ENCODE data around the gene ATP6V0A1. TPM values are rescaled to one million over a fixed set of nuclear protein-coding genes. Genes with fewer than 3 reads are reported as not detected.

Gene ATP6V0A1
- total RNA-seq, 1 experiment from 2014 or later, result 53.4 TPM

- Histone ChIP-seq H3K9me3 (ENCODE audit: control insufficient read depth, insufficient read depth, low read depth, low read length) (no peaks in the 10 kb centered on the region), H3K4me1 (ENCODE audit: control insufficient read depth, insufficient read depth, low read length) (peaks cover 64% of the 10 kb centered on the region), H3K36me3 (ENCODE audit: control insufficient read depth, insufficient read depth, low read length) (no peaks in the 10 kb centered on the region), H3K4me3 (ENCODE audit: low read depth in 2 of 2, low read length in 2 of 2) (no peak overlapping the region), H3K27me3 (ENCODE audit: control insufficient read depth, insufficient read depth, low read length) (no peaks in the 10 kb centered on the region), H3K27ac (ENCODE audit: low read length) (peak overlapping the region; percentile 97)
- ChIA-PET CTCF (interaction anchor here (0.6 to 1.3 kb wide), 3 partner anchors 9 to 203 kb away, joined by 5 read pairs; partner anchors contain the start of gene CAVIN1), POLR2A (interaction anchor here (0.5 kb wide), 1 partner anchor 594 kb away, joined by 3 read pairs; no protein-coding TSS in a partner anchor)
- BruUV-seq (replicated peaks), result no TSS peak
- intact Hi-C loops (cut with micrococcal nuclease; ENCODE audit: unreplicated experiment) (no loop called here), in situ Hi-C loops (cut with HindIII; ENCODE audit: low pct_unique_long_range_greater_than_20kb, low sequenced_read_pairs) (no loop called here)
- DNase-seq (ENCODE audit: low read depth, low spot score), result peak; percentile 69
- TF ChIP-seq POLR2AphosphoS5 (IDR thresholded peaks at IDR 0.05; ENCODE audit: low read depth, low read length), result no peak
- TF ChIP-seq REST (IDR thresholded peaks at IDR 0.05; ENCODE audit: insufficient read depth in 1 of 2, low read depth in 2 of 2, low read length in 1 of 2), result no peak
- TF ChIP-seq TCF7L2 (IDR thresholded peaks at IDR 0.05; ENCODE audit: low read depth, low read length), result no peak
- no peak for TF ChIP-seq SIN3A (IDR thresholded peaks at IDR 0.05; ENCODE audit: borderline replicate concordance, insufficient read depth, low read depth, low read length)
- no peak for TF ChIP-seq CTCF (IDR thresholded peaks at IDR 0.05)
- peak; percentile 46; the same call in 1 of the 2 replicates for ATAC-seq
These were observed 59.5 kb downstream of the ATP6V0A1 start for GRCh38 chr17:42518046-42518754.

- Histone ChIP-seq H3K4me3 (ENCODE audit: low read depth in 2 of 2, low read length in 2 of 2) (no peak overlapping the region), H3K9me3 (ENCODE audit: control insufficient read depth, insufficient read depth, low read depth, low read length) (no peaks in the 10 kb centered on the region), H3K27ac (ENCODE audit: low read length) (peak overlapping the region; percentile 97), H3K27me3 (ENCODE audit: control insufficient read depth, insufficient read depth, low read length) (no peaks in the 10 kb centered on the region), H3K36me3 (ENCODE audit: control insufficient read depth, insufficient read depth, low read length) (no peaks in the 10 kb centered on the region), H3K4me1 (ENCODE audit: control insufficient read depth, insufficient read depth, low read length) (peaks cover 64% of the 10 kb centered on the region)
- no TSS peak for BruUV-seq (replicated peaks)
- intact Hi-C loops (cut with micrococcal nuclease; ENCODE audit: unreplicated experiment), result no loop called here
- ChIA-PET CTCF (interaction anchor here (1.4 kb wide), 1 partner anchor 297 kb away, joined by 3 read pairs; no protein-coding TSS in a partner anchor), POLR2A (interaction anchor here (0.5 kb wide), 2 partner anchors 25 to 595 kb away, joined by 3 read pairs; no protein-coding TSS in a partner anchor)
- ATAC-seq, result peak; percentile 39
- DNase-seq (ENCODE audit: low read depth, low spot score), result no peak
- in situ Hi-C loops (cut with HindIII; ENCODE audit: low pct_unique_long_range_greater_than_20kb, low sequenced_read_pairs), result no loop called here
- TF ChIP-seq SIN3A (IDR thresholded peaks at IDR 0.05; ENCODE audit: borderline replicate concordance, insufficient read depth, low read depth, low read length) (no peak), POLR2AphosphoS5 (IDR thresholded peaks at IDR 0.05; ENCODE audit: low read depth, low read length) (no peak; the same call in 1 of the 2 replicates), CTCF (IDR thresholded peaks at IDR 0.05) (no peak), REST (IDR thresholded peaks at IDR 0.05; ENCODE audit: insufficient read depth in 1 of 2, low read depth in 2 of 2, low read length in 1 of 2) (no peak), TCF7L2 (IDR thresholded peaks at IDR 0.05; ENCODE audit: low read depth, low read length) (no peak)
These were observed 60.3 kb downstream of the ATP6V0A1 start for GRCh38 chr17:42518755-42519545.

Data from Panc1 (cell line).